GM21576 (cell line): ENCODE measurements around the gene DST.
"Not testable (repeated sequence)": the region's sequence is repeated elsewhere in the genome, so short reads cannot be mapped to it uniquely, and the experiment has no call there.

ENCODE experiments used
- ATAC-seq: cut with Tn5 transposase; IDR thresholded peaks from one replicate; pipeline ENCODE4 v1.9.1; 2021; ENCODE audit warnings: mild to moderate bottlenecking, moderate library complexity; ENCODE audit not compliant: unreplicated experiment

The DST gene

DNA sequence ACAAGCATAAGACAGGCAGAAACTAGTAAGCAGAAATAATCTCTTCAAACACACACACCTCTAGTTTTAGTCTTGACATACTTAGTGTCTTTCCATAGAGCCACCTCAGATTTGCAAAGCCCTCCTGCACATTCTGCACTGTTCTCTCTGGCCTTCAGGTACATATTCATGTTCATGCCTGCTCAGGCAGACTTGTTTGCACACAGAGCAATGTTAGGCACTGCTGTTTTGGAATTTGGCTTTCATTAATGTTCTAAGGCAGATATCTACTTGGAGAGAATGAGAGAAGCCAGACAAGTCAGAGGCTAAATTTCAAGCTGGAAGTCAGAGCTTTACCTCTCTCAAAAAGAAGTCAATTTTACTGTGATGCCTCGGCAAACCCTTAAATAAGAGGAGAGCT is 21.3 kb upstream of the DST start:
- ATAC-seq: no peak

DNA sequence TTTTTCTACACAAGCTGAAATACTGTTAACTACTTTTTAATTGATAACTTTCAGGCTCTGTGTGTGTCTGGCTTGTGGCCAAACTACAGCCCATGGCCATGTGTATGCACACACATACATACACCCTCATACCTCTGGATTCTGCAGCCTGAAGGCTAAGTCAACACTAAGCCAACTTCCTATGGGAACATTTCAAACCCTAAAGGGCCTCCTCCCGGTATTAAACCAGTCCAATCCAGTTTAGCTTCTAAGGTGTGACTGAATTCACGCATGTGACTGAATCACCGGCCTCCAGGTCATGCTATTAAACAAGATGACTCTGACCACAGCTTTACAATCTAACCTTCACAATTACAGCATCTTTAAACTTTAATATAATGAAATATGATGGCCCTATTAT is 20.7 kb upstream of the DST start:
- no peak for ATAC-seq

DNA sequence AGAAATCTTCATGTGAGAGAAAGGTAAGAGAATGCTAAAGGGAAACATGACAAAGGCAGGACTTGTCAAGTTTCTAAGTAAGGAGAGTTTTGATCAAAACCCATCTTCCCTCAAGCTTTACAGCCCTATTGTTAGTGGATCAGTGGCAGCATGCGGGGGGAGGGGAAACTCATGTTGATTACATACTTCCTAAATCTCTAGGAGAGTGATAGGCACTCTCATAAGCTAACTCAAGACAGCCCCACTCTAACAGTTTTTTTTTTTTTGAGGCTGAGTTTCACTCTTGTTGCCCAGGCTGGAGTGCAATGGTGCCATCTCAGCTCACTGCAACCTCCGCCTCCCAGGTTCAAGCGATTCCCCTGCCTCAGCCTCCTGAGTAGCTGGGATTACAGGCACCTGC is 18.6 kb upstream of the DST start:
- ATAC-seq: not testable (repeated sequence)

DNA sequence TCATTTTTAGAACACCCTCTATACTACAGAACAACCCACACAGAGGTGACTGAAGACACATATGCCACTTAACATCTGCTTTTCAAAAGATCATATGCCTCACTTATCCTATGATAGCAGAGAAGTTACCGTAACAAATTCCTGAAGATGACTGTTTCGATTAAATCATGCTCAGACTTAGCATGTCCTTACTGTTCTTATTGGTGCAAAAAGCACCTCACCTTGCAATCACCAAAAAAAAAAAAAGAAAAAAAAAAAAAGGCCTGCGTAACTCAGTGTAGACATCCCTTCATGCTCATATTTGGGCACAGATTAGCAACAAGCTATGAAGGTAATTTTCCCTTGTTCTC is 17.7 kb upstream of the DST start:
- no peak for ATAC-seq

DNA sequence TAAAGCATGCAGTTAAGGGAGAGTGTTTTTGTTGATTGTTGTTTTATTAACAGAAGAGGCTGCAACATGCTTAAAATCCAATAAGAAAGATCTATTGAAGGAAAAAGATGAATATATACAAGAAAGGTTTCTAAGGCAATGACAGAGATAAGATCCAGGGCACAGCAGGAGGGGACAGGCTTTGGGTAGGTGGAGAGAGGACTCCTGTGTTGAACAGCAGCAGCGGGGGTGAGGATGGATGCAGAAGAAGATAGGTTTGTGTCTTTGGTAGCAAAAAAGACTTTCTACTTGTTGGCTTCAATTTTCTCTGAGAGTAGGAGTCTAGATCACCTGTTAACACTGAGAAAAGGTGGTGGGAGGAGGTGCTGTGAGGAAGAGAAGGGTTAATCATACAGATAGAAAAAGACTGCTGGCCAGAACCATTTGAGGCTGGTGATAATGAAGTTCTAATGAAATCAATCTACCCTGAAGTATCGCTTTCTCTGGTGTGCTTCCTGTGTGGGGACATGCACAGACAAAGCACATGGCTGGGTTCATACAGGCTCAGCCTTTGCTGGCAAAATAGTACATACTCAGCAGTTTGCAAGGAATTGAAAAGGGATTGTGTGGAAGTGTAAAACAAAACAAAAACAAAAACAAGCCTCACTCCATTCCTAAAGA is 17.2 kb upstream of the DST start:
- peak; percentile 93 for ATAC-seq

DNA sequence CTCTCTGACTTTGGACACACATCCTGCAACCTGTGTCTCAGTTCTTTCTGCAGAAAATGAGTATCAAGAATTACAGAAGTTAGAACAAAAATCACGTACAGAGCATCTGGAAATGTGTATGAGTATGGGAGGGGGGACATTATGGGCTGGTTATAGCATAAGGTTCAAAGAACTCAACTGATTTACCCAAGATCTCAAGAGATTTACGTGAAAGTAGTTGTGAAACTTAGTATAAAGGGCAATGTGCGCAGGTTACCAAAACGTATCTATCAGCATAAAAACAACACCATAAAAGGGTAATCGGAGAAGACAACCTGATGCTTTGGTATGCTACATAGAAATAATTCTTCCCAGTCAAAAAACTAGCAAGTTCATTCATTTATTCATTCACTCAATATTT is 15.6 kb upstream of the DST start:
- ATAC-seq: no peak

DNA sequence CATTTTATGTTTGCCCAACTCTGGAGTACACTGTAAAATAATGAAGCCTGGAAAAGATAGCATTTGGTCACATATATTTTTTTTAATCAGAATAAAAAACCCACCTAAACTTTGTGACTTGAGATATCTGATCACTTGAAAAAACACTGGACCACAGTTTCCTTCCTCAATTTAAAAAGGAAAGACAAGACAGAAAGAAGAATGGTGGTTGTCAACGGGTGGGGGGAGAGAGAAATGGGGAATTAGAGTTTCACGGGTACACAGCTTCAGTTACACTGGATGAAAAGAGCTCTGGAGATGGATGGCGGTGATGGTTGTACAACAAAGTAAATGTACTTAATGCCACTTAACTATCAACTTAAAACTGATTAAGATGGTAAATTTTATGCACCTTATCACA is 14.7 kb upstream of the DST start:
- no peak for ATAC-seq

DNA sequence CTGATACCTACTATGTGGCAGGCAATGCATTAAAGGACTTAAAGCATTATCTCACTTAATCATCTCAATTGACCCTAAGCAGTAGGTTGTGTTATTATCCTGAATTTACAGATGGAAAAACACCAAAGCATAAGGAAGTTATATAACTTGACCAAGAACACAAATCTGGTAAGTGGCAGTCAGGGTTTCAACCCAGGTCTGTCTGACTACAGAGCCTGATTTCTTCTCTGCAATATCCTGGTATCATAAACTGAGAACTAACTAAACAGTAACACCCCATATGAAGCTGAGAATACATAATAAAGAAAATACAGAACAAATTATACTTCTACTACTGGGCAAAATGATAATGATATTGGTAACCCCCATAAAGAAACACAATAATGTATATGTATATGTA is 13.8 kb upstream of the DST start:
- ATAC-seq: no peak

DNA sequence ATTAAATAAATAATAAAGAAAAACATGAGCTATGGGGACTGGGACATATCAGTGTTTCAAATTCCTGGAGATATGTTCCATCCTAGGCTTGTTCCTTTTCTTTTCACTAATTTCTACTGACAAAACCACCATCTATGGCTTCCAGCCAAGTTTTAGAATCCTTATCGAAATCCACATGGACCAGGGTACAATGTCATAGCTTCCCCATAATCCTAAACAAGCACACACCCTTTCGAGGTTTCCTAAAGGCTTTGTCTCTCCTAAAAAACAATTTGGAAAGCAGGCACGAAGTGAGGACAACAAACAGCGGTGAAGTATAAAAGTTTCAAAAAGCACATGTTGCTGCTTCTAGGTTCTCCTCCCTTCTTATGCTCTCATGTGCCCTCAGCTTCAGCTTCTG is 13.3 kb upstream of the DST start:
- ATAC-seq: no peak

DNA sequence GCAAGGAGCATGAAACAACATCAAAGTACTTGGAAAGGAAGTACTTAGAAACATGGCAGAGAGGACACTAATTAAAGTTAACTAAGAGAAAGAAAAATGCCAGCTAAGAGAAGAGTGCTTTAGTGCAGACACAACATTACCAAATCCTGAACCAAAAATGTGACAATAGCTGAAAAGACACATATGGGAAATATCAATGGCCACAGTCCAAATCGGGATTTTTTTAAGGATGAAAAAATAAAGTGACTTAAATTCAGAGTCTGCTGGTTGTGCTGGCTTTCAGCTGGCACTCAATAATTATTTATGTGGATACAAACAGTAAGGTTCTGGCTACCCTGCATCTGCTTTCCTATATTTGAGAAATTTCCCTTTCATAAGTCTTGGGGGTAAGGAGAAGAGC is 12.6 kb upstream of the DST start:
- no peak for ATAC-seq

DNA sequence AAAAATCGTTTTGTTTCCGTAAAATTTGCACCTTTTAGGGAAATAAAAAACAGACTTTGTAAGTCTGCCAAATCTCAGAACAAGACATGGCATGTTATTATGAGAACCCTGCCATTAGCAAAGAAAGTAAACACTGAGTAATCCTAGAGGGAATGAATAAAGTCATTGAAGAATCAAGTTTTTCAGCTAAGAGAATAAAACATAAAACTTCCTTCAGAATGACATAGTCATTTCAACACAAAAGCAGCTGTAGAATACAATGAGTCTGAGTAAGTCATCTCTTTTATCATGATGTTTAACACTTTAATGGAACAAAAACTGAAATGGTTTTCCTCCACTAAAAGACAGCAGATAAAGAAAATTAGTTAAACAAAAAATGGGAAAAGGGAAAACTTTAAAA is 10.3 kb upstream of the DST start:
- no peak for ATAC-seq

DNA sequence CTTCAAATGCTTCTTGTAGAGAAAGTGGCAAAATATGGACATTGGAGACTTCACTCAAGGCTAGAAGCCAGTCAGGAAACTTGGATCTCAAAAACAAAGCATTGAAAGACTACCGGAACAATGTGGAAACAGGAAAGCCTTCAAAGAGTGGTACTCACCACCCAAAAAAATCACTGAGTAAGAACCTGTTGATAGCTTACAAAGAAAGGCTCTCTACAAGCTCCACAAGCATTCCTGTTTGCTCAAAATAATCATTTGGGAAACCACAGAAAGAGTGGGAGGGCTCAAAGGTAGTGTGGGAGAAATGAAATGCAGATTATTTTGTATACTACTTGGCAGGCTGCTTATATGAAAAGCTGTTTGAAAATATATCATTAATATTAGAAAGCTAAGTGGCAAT is 9.5 kb upstream of the DST start:
- no peak for ATAC-seq

DNA sequence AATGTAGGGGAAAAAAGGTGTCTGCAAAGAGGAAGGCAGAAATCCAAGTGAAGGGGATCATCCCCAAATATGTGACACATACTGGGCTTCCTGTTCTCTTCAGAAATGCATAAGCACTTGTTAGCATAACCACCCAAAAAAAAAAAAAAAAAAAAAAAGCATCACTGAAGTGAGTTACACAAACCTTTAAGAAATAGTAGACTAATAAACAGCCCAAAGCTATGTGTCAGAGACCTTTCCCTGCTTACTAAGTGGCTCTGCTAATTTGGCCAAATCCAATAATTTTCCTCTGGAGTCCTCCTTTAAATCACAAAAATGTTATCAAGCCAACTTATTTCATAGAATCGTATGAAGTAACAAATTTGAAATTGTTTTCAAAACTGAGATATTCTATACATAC is 7.5 kb upstream of the DST start:
- ATAC-seq: no peak

DNA sequence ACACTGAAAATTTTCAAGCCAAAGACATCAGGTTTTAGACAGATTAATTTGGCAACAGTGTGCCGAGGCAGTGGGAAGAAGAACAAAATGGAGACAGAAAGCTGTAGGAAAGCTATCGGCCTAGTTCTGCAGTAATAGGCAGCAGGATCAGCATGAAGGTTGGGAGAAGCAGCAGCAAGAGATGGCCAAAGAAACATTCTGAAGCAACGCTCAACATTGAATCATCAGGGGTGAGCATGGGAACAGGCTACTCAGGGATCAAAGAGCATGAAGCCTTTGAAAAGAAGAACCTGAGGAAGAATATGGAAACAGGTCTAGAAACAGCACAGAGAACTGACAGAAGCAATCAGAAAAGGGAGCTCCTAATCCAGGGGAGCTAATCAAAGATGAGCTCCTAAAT is 7.1 kb upstream of the DST start:
- ATAC-seq: no peak

DNA sequence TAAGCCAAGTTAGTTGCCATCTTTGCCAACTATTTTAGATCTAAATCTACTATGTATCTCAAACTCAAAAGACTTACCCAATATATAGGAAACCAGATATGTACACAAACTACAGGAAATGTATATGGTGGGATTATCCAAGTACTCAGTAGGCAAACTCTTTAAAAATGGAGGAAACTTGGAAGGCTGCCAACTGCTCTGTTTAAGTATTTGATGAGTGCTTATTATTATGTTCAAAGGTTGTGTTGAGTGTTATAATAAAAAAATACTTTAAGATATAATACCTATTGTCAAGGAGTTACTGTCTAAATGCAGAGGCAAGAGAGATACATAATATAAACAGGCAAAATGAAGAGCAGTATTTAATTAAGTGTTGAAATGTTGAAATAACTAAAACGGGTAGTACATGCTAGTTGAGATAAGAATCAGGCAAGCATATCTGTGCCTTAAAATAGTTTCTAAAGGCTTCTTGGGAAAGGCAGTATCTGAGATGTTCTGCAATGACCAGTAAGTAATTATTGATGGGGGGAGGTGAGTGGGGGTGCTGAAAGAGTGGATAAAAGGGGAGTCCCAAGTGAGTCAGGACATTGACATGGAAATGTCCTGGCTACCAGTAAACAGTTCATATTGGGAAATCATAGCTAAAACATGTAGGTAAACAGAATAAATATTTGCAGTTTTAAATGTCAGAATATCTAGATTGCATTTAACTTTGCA is 6.5 kb upstream of the DST start:
- no peak for ATAC-seq

DNA sequence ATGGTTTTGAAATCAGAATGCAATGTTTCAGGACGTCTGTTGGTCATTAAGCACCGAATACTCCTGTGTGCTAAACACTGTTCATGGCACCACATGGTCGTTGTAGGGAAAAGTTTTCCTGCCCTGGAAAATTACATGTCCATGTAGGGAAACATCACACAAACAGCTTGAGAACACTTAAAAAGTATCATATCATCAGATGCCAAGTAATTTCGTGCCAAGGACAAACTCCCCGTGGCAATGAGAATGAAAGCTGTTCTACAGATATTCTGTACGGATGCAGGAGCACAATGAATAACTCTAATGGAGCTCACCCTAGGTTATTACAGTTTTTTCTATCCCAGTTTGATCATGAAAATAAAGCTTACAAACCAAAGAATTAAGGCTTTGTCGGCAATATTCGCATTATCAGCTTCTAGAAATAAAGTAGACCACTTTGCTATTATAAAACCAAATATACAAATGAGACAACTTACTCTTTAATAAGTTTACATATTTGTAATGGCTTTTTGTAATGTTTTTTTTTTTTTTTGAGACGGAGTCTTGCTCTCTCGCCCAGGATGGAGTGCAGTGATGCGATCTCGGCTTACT is 4.6 kb upstream of the DST start:
- ATAC-seq: no peak

DNA sequence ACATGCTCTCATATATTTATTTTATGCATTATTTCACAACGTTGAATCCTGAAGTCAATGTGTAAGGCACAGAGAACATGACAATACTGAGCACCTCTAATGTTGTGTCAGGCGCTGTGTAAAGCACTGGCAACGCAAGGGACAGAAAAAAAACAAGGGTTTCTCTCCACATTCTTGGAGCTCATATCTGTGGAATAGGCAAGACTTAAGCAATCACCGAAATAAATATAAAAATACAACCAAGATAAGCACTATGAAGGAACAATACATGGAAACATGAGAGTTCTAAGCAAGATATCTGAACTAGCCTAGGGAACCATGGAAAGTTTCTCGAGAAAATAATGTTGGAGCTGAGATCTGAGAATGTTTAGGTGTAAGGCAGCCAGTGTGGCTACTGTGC is 1.7 kb upstream of the DST start:
- ATAC-seq: no peak

DNA sequence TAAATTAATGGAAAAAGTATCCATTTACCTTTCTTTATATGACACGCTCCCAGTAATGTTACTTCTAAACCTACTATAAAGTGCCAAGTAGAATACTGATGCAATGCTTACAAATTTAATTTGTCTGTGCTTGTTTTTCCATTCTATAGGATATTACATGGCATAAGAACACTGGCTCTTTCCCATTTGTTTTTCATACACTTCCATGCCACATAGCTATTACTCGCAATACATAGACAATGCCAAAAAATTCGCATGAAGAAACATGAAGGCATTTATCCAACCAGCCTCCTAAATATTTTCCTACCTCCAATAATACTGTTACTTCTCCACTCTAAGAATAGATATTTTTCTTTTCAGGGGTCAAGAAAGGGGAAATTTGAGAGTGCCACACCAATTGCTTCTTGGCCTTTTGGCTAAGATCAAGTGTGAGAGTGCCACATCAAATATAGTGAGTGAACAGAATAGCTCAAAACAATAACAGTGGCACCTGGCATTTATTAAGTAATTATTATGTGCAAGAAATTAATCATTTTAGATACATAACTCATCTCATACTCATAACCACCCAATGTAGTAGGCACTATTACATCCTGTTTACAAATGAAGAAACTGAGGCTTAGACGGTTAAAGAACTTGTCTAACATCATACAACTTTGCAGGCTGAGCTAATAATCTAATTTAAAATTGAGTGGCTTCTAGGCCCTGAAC is 845 bp upstream of the DST start:
- ATAC-seq: no peak

DNA sequence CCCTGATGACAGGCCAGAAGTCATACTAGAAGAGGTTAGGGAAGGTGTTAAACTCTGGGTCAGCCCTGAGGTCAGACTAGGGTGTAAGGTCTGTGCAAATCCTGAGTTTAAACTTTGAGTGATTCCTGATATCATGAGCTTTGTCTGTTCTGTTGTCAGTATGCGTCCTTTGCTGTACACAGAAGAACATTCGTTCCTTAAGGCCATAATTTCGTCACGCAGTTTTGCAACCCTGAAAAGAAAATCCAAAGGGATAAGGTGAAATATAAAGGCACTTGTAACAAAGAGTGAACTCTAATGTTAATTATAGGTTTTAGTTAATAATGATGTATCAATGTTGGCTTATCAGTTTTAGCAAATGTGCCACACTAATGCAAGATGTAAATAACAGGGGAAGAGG is 2.3 kb downstream of the DST start:
- ATAC-seq: no peak

DNA sequence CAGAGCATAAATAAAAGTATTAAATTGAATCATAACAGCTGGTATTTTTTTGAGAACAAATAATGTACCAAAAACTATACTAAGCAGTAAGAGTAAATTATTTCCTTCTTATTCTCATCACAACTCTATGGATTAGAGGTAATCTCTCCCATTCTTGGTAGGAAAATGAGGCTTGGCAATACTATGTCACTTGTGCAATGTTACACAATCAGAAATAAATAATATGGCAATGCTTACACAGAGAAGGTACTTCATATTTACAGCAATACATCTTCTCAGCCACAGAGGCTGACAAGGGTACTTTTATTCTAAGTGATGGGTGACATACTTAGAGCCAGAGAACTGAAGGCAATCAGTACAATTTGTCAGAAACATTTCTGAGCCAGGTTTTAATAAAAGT is 3.9 kb downstream of the DST start:
- no peak for ATAC-seq

DNA sequence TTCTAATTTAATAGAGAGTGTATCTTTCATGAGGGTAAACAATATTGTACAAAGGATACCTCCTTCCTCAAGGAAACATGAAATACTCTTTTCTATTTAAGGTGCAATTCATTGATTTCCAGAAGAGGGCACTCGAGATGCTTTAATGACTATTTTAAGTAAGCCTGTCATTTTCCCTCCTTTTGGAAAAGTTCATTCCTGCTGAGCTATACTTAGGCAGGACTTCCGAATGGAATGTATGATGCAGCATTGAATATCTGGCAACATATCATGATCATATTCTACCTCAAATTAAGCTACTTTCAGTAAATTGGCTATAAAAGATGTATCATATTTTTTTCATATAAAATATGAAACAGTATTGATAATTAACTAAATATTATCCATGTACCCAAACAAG is 5.0 kb downstream of the DST start:
- no peak for ATAC-seq

DNA sequence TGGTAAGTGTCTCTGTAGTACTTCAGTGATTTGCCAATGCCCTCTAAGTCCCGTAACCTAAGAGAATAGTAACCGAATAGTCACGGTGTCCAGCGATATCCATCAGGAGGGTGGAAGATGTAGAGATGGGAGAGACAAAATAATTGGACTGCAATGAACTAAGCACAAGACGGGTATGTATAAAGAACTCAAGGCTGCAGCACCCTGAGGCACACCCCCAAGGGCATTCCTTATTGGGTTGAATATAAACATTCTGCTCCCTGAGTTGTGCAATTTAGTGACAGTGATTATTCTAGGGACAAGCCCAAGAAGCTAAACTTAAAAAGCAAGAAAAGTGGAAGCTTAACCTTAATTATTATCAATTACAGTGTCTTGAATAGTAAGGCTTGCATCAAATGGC is 14.6 kb downstream of the DST start:
- ATAC-seq: no peak
